ENCODE data around the gene BICRAL.

Gene BICRAL

GRCh38 chr6:42758756-42759430 is 23.0 kb upstream of the BICRAL start:
- TF ChIP-seq CTCF (conservative IDR thresholded peaks at IDR 0.05) (no peak), ZFX (IDR thresholded peaks at IDR 0.05) (no peak)
- no peak overlapping the region for H3K27ac ChIP-seq

- no peak for TF ChIP-seq CTCF (conservative IDR thresholded peaks at IDR 0.05)
- no peak for TF ChIP-seq ZFX (IDR thresholded peaks at IDR 0.05)
- H3K27ac ChIP-seq: no peak overlapping the region
These were observed 20.4 kb upstream of the BICRAL start for GRCh38 chr6:42761287-42762067.

- H3K27ac ChIP-seq: no peak overlapping the region
- TF ChIP-seq CTCF (conservative IDR thresholded peaks at IDR 0.05) (no peak), ZFX (IDR thresholded peaks at IDR 0.05) (no peak)
These were observed 19.4 kb upstream of the BICRAL start for GRCh38 chr6:42762426-42762859.

- H3K27ac ChIP-seq: no peak overlapping the region
- TF ChIP-seq ZFX (IDR thresholded peaks at IDR 0.05) (no peak), CTCF (conservative IDR thresholded peaks at IDR 0.05) (no peak)
These were observed 18.9 kb upstream of the BICRAL start for GRCh38 chr6:42762950-42763349.

- H3K27ac ChIP-seq: no peak overlapping the region
- TF ChIP-seq ZFX (IDR thresholded peaks at IDR 0.05): no peak
- TF ChIP-seq CTCF (conservative IDR thresholded peaks at IDR 0.05): no peak
These were observed 16.8 kb upstream of the BICRAL start for GRCh38 chr6:42764911-42765648.

GRCh38 chr6:42766163-42766670 is 15.6 kb upstream of the BICRAL start:
- H3K27ac ChIP-seq: no peak overlapping the region
- TF ChIP-seq ZFX (IDR thresholded peaks at IDR 0.05) (no peak), CTCF (conservative IDR thresholded peaks at IDR 0.05) (no peak)
